Trophoblast cell (in vitro differentiated cells and primary cell): Measurements from ENCODE around the gene MCCC2.

Experiments
- DNase-seq, 2 donors: peaks; one replicate each; pipeline ENCODE4 v3.0.0-alpha.2; 2016
- H2AFZ ChIP-seq: 2 replicates; pipeline ENCODE4 v1.6.1; 2013; ENCODE audit warnings: low read length, moderate library complexity, mild to moderate bottlenecking; ENCODE audit not compliant: insufficient read depth, poor library complexity
- H2AK5ac ChIP-seq: 2 replicates; pipeline ENCODE4 v1.6.1; 2013; ENCODE audit warnings: mild to moderate bottlenecking, low read length
- H2BK120ac ChIP-seq: 2 replicates; pipeline ENCODE4 v1.6.1; 2013; ENCODE audit warnings: low read length, mild to moderate bottlenecking, moderate library complexity; ENCODE audit not compliant: insufficient read depth, poor library complexity
- H2BK12ac ChIP-seq: 2 replicates; pipeline ENCODE4 v1.6.1; 2013; ENCODE audit warnings: mild to moderate bottlenecking, low read length, moderate library complexity
- H2BK5ac ChIP-seq: 2 replicates; pipeline ENCODE4 v1.6.1; 2013; ENCODE audit warnings: low read length, low read depth, moderate library complexity, mild to moderate bottlenecking; ENCODE audit not compliant: poor library complexity
- H3K14ac ChIP-seq: 2 replicates; pipeline ENCODE4 v1.6.1; 2013; ENCODE audit warnings: mild to moderate bottlenecking, low read length
- H3K18ac ChIP-seq: 2 replicates; pipeline ENCODE4 v1.6.1; 2013; ENCODE audit warnings: mild to moderate bottlenecking, low read length
- H3K23ac ChIP-seq: 2 replicates; pipeline ENCODE4 v1.6.1; 2013; ENCODE audit warnings: low read length
- H3K27ac ChIP-seq: 2 replicates; pipeline ENCODE4 v1.5.1; 2013; ENCODE audit warnings: low read depth, mild to moderate bottlenecking, inconsistent platforms, low read length, moderate library complexity
- H3K27me3 ChIP-seq: 2 replicates; pipeline ENCODE4 v1.6.1; 2013; ENCODE audit warnings: inconsistent platforms, mild to moderate bottlenecking, low read length, moderate library complexity; ENCODE audit not compliant: insufficient read depth
- H3K36me3 ChIP-seq, 2 experiments: 1 replicate in 1 of 2; 2 replicates in 1 of 2; pipeline ENCODE4 v1.6.1; 2013; ENCODE audit warnings: low read length in 2 of 2, mild to moderate bottlenecking in 2 of 2, moderate library complexity in 1 of 2; ENCODE audit not compliant: insufficient read depth in 2 of 2, control insufficient read depth in 1 of 2
- H3K4ac ChIP-seq: 2 replicates; pipeline ENCODE4 v1.6.1; 2013; ENCODE audit warnings: low read depth, mild to moderate bottlenecking, low read length, moderate library complexity
- H3K4me1 ChIP-seq, 2 experiments: 1 replicate in 1 of 2; 2 replicates in 1 of 2; pipeline ENCODE4 v1.6.1; 2013; ENCODE audit warnings: low read length in 2 of 2, mild to moderate bottlenecking in 2 of 2, moderate library complexity in 1 of 2; ENCODE audit not compliant: insufficient read depth in 2 of 2, control insufficient read depth in 1 of 2
- H3K4me2 ChIP-seq: 2 replicates; pipeline ENCODE4 v1.6.1; 2013; ENCODE audit warnings: inconsistent platforms, mild to moderate bottlenecking, low read length, moderate library complexity
- H3K4me3 ChIP-seq: 2 replicates; pipeline ENCODE4 v1.5.1; 2013; ENCODE audit warnings: mild to moderate bottlenecking, low read depth, low read length, inconsistent platforms
- H3K79me1 ChIP-seq: one replicate; pipeline ENCODE4 v1.6.1; 2013; ENCODE audit warnings: low read length
- H3K79me2 ChIP-seq: 2 replicates; pipeline ENCODE4 v1.6.1; 2013; ENCODE audit warnings: low read length, mild to moderate bottlenecking; ENCODE audit not compliant: control insufficient read depth, insufficient read depth, poor library complexity
- H3K9ac ChIP-seq: 2 replicates; pipeline ENCODE4 v1.6.1; 2013; ENCODE audit warnings: mild to moderate bottlenecking, low read length
- H3K9me3 ChIP-seq: 2 replicates; pipeline ENCODE4 v1.6.1; 2013; ENCODE audit warnings: low read depth, mild to moderate bottlenecking, control low read depth, inconsistent platforms, low read length; ENCODE audit not compliant: insufficient read depth
- H4K12ac ChIP-seq: 2 replicates; pipeline ENCODE4 v1.6.1; 2013; ENCODE audit warnings: low read depth, mild to moderate bottlenecking, low read length, moderate library complexity
- H4K8ac ChIP-seq: 2 replicates; pipeline ENCODE4 v1.6.1; 2013; ENCODE audit warnings: low read depth, mild to moderate bottlenecking, low read length, moderate library complexity
- H4K91ac ChIP-seq: one replicate; pipeline ENCODE4 v1.6.1; 2013; ENCODE audit warnings: low read depth, mild to moderate bottlenecking, low read length, moderate library complexity
- WGBS: extraction: QIAGEN DNeasy Blood & Tissue Kit; methylation state at CpG from one replicate; pipeline ENCODE4 v1.1.7; 2013; ENCODE audit warnings: missing lambda C conversion rate; ENCODE audit not compliant: insufficient read length, insufficient coverage; ENCODE audit errors: extremely low coverage; 5-methylcytosine and 5-hydroxymethylcytosine counted together

The MCCC2 gene

GRCh38 chr5:71666321-71666720 is 79.2 kb downstream of the MCCC2 start:
- H3K23ac ChIP-seq = no peak overlapping the region
- H3K27me3 ChIP-seq = no peaks in the 10 kb centered on the region
- no peak overlapping the region for H3K9ac ChIP-seq
- no peaks in the 10 kb centered on the region for H3K79me1 ChIP-seq
- H2BK5ac ChIP-seq = no peak overlapping the region
- no peak overlapping the region for H4K91ac ChIP-seq
- no peak overlapping the region for H3K4me3 ChIP-seq
- no peaks in the 10 kb centered on the region for H3K79me2 ChIP-seq
- no peak overlapping the region for H3K4me2 ChIP-seq
- no CpG with 5 or more reads among the region's 2 CpGs for WGBS
- H3K18ac ChIP-seq = no peak overlapping the region
- H4K12ac ChIP-seq = no peak overlapping the region
- no peak for DNase-seq
- no peak overlapping the region for H3K4ac ChIP-seq
- no peak overlapping the region for H2BK12ac ChIP-seq
- H3K27ac ChIP-seq = no peak overlapping the region
- H3K9me3 ChIP-seq = no peaks in the 10 kb centered on the region
- no peak overlapping the region for H2AK5ac ChIP-seq
- no peak overlapping the region for H4K8ac ChIP-seq
- no peaks in the 10 kb centered on the region for H3K4me1 ChIP-seq
- H3K36me3 ChIP-seq = no peaks in the 10 kb centered on the region
- no peak overlapping the region for H2BK120ac ChIP-seq
- H3K14ac ChIP-seq = no peak overlapping the region
- H2AFZ ChIP-seq = no peak overlapping the region

- H3K23ac ChIP-seq = no peak overlapping the region
- no peak overlapping the region for H2BK5ac ChIP-seq
- no peak overlapping the region for H2AFZ ChIP-seq
- no peak overlapping the region for H4K12ac ChIP-seq
- DNase-seq = no peak
- no peak overlapping the region for H3K4ac ChIP-seq
- H3K79me1 ChIP-seq = no peaks in the 10 kb centered on the region
- no peaks in the 10 kb centered on the region for H3K79me2 ChIP-seq
- H3K4me2 ChIP-seq = no peak overlapping the region
- H2BK12ac ChIP-seq = no peak overlapping the region
- no peaks in the 10 kb centered on the region for H3K27me3 ChIP-seq
- no peak overlapping the region for H4K91ac ChIP-seq
- no peaks in the 10 kb centered on the region for H3K9me3 ChIP-seq
- H3K4me3 ChIP-seq = no peak overlapping the region
- H4K8ac ChIP-seq = no peak overlapping the region
- H2AK5ac ChIP-seq = no peak overlapping the region
- H3K27ac ChIP-seq = no peak overlapping the region
- no peak overlapping the region for H3K18ac ChIP-seq
- H3K4me1 ChIP-seq = no peaks in the 10 kb centered on the region
- no CpG with 5 or more reads among the region's 1 CpG for WGBS
- no peak overlapping the region for H2BK120ac ChIP-seq
- H3K14ac ChIP-seq = no peak overlapping the region
- H3K36me3 ChIP-seq = no peaks in the 10 kb centered on the region
- no peak overlapping the region for H3K9ac ChIP-seq
These were observed 90.8 kb downstream of the MCCC2 start for GRCh38 chr5:71677977-71678376.

GRCh38 chr5:71679714-71680113 is 92.6 kb downstream of the MCCC2 start:
- Histone ChIP-seq H3K79me1 (no peaks in the 10 kb centered on the region), H4K8ac (no peak overlapping the region), H3K14ac (no peak overlapping the region), H4K12ac (no peak overlapping the region), H4K91ac (no peak overlapping the region), H3K27me3 (no peaks in the 10 kb centered on the region), H3K4me1 (no peaks in the 10 kb centered on the region), H2BK120ac (no peak overlapping the region), H3K36me3 (no peaks in the 10 kb centered on the region), H2AK5ac (no peak overlapping the region), H3K4me3 (no peak overlapping the region), H3K9me3 (no peaks in the 10 kb centered on the region), H3K18ac (no peak overlapping the region), H2BK12ac (no peak overlapping the region), H3K27ac (no peak overlapping the region), H3K4me2 (no peak overlapping the region), H3K4ac (no peak overlapping the region), H3K79me2 (no peaks in the 10 kb centered on the region), H3K9ac (no peak overlapping the region), H2AFZ (no peak overlapping the region), H3K23ac (no peak overlapping the region), H2BK5ac (no peak overlapping the region)
- no CpG with 5 or more reads among the region's 5 CpGs for WGBS
- DNase-seq = no peak

GRCh38 chr5:71680510-71680909 is 93.4 kb downstream of the MCCC2 start:
- Histone ChIP-seq H3K4ac (no peak overlapping the region), H3K14ac (no peak overlapping the region), H2AK5ac (no peak overlapping the region), H3K27me3 (no peaks in the 10 kb centered on the region), H3K9me3 (no peaks in the 10 kb centered on the region), H2BK5ac (no peak overlapping the region), H2BK12ac (no peak overlapping the region), H3K4me1 (no peaks in the 10 kb centered on the region), H3K23ac (no peak overlapping the region), H3K4me2 (no peak overlapping the region), H3K79me2 (no peaks in the 10 kb centered on the region), H3K27ac (no peak overlapping the region), H3K36me3 (no peaks in the 10 kb centered on the region), H4K12ac (no peak overlapping the region), H3K9ac (no peak overlapping the region), H4K8ac (no peak overlapping the region), H2AFZ (no peak overlapping the region), H3K4me3 (no peak overlapping the region), H4K91ac (no peak overlapping the region), H3K79me1 (no peaks in the 10 kb centered on the region), H2BK120ac (no peak overlapping the region), H3K18ac (no peak overlapping the region)
- WGBS = no CpG with 5 or more reads among the region's 2 CpGs
- DNase-seq = no peak
